Progenitor cell of endocrine pancreas (in vitro differentiated cells): Measurements from ENCODE around the gene NOMO2. TPM values are rescaled to one million over a fixed set of nuclear protein-coding genes. Genes with fewer than 3 reads are reported as not detected.
"Not testable (repeated sequence)": the region's sequence is repeated elsewhere in the genome, so short reads cannot be mapped to it uniquely, and the experiment has no call there.

ENCODE experiments used
- DNase-seq: peaks from one replicate; pipeline ENCODE4 v3.0.0; 2021; ENCODE audit warnings: low spot score; ENCODE audit not compliant: unreplicated experiment
- H3K27ac Mint-ChIP-seq: 2 replicates; pipeline ENCODE4 v1.8.0; 2021; ENCODE audit warnings: mild to moderate bottlenecking, moderate library complexity, mixed read lengths
- H3K27me3 Mint-ChIP-seq: 2 replicates; pipeline ENCODE4 v1.8.0; 2021; ENCODE audit warnings: mixed read lengths
- H3K36me3 Mint-ChIP-seq: 2 replicates; pipeline ENCODE4 v1.8.0; 2022; ENCODE audit warnings: mixed read lengths; ENCODE audit not compliant: insufficient read depth
- H3K4me1 Mint-ChIP-seq: 2 replicates; pipeline ENCODE4 v1.8.0; 2021; ENCODE audit warnings: low read depth, mixed read lengths
- H3K4me3 Mint-ChIP-seq: 2 replicates; pipeline ENCODE4 v1.8.0; 2021; ENCODE audit warnings: low read depth, mild to moderate bottlenecking, moderate library complexity, mixed read lengths
- H3K9me3 Mint-ChIP-seq: 2 replicates; pipeline ENCODE4 v1.8.0; 2021; ENCODE audit warnings: low read depth, mixed read lengths
- total RNA-seq: library from RNA; stranded (reverse); gene quantifications from 2 replicates; pipeline ENCODE4 v1.2.1, GENCODE V29; 2021
- TF ChIP-seq, protein P1 (sequence below): fragments of 200-600 bp; sonication (generic); IDR thresholded peaks from one replicate; pipeline ENCODE4 v1.5.0; 2021; ENCODE audit warnings: antibody characterized with exemption, mild to moderate bottlenecking; ENCODE audit not compliant: unreplicated experiment

Gene NOMO2
- total RNA-seq, 1 donor from 2014 or later: 116 TPM

DNA sequence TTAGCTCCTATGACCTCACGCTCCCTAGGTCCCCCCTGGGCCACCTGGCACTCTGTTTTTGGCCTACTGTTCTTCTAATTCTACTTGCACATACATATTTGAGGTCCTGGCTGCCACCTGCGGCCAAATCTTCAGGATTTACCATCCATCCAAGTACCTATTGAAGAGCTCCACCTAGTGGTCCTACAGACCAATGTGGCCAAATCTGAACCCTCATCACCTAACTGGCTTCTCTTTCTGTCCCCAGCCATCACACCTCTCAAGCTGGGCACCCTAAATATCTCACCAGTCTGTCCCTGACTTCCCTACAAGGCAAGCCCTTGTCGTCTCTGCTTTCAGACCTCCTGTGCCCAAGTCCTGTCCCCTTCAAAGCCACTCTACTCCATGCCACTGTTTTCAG, 24.9 kb downstream of the NOMO2 start:
- H3K27me3 Mint-ChIP-seq, DNase-seq, H3K9me3 Mint-ChIP-seq, H3K36me3 Mint-ChIP-seq, H3K27ac Mint-ChIP-seq, H3K4me1 Mint-ChIP-seq, H3K4me3 Mint-ChIP-seq: not testable (repeated sequence)
- TF ChIP-seq, protein P1, sequence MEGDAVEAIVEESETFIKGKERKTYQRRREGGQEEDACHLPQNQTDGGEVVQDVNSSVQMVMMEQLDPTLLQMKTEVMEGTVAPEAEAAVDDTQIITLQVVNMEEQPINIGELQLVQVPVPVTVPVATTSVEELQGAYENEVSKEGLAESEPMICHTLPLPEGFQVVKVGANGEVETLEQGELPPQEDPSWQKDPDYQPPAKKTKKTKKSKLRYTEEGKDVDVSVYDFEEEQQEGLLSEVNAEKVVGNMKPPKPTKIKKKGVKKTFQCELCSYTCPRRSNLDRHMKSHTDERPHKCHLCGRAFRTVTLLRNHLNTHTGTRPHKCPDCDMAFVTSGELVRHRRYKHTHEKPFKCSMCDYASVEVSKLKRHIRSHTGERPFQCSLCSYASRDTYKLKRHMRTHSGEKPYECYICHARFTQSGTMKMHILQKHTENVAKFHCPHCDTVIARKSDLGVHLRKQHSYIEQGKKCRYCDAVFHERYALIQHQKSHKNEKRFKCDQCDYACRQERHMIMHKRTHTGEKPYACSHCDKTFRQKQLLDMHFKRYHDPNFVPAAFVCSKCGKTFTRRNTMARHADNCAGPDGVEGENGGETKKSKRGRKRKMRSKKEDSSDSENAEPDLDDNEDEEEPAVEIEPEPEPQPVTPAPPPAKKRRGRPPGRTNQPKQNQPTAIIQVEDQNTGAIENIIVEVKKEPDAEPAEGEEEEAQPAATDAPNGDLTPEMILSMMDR: peak; percentile 42

DNA sequence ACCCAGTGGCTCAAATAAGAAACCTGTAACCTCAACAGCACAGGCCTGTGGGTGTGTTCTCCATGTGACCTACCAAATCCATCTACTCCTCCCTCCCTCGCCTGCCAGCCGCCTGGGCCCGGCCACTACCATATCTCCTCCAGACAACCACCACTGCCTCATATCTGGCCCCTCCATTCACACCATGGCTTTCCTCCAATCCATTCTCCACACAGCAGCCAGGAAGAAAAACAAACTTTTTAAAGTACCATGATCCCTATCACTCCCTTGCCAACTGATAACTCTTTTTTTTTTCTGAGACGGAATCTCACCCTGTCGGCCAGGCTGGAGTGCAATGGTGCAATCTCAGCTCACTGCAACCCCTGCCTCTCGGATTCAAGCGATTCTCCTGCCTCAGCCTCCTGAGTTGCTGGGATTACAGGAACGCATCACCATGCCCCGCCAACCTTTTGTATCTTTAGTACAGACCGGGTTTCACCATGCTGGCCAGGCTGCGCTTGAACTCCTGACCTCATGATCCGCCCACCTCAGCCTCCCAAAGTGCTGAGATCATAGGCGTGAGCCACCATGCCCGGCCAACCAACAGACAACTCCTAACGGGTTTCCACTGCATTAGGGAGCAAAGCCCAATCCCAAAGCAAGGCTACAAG, 26.3 kb downstream of the NOMO2 start:
- not testable (repeated sequence) for H3K27ac Mint-ChIP-seq, DNase-seq, H3K27me3 Mint-ChIP-seq, H3K4me3 Mint-ChIP-seq, H3K36me3 Mint-ChIP-seq, H3K4me1 Mint-ChIP-seq, H3K9me3 Mint-ChIP-seq

DNA sequence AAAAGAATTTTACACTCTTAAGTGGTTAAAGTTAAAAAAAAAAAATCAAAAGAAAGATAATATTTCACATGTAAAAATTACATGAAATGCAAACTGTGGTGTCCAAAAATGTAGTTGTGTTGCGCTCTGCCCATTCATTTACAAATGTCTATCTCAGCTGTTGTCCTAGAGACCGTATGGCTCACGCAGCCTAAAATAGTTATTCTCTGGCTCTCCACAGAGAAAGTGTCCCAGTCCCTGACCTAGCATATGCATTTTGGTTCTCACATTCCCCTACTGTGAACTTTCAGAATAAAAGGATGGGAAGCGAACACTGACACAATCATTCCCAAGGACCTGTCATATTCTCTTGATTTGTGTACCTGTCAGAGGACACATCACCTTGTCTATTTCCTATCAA, 27.6 kb downstream of the NOMO2 start:
- H3K27me3 Mint-ChIP-seq, H3K4me1 Mint-ChIP-seq, H3K4me3 Mint-ChIP-seq, H3K36me3 Mint-ChIP-seq, H3K27ac Mint-ChIP-seq, H3K9me3 Mint-ChIP-seq, DNase-seq: not testable (repeated sequence)

DNA sequence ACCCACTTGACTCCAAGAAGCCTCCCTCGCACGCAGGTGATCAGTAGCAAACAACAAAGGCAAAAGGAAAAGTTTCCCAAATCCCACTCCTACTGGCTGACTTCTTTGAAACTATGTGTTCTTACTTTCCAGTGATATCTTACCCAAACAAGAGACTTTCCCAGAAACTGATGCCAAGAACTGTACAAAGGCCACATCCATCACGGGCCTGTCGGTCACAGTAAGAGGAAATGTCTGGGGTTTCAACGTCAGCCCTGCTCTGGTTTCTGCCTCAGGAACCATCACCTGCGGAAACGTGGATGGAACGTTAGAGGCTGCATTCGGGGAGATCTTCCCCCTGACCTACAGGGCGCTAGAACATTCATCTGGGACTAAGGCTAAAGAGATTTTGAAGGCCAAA, 30.6 kb downstream of the NOMO2 start:
- not testable (repeated sequence) for H3K9me3 Mint-ChIP-seq, H3K36me3 Mint-ChIP-seq, H3K4me1 Mint-ChIP-seq, H3K27ac Mint-ChIP-seq, H3K27me3 Mint-ChIP-seq, DNase-seq, H3K4me3 Mint-ChIP-seq

DNA sequence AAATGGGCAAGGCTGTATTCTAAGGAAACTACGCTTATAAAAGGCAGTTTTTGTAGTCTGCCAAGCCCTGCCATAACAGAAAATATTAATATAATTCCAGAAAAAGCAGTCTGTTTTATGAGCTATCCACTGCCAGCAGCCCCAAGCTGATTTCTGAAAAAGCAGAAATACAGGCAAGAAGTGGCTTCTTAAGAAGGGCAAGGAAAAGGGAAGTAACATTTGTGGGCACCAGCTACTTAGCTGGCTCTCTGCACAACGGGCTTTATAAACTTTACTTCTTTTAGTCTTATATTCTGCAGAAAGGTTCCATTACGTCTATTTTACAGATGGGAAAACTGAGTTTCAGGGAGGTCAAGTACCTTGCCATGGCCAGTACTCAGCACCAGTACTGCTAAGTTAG, 31.6 kb downstream of the NOMO2 start:
- not testable (repeated sequence) for H3K36me3 Mint-ChIP-seq, H3K4me1 Mint-ChIP-seq, DNase-seq, H3K27ac Mint-ChIP-seq, H3K4me3 Mint-ChIP-seq, H3K9me3 Mint-ChIP-seq, H3K27me3 Mint-ChIP-seq

DNA sequence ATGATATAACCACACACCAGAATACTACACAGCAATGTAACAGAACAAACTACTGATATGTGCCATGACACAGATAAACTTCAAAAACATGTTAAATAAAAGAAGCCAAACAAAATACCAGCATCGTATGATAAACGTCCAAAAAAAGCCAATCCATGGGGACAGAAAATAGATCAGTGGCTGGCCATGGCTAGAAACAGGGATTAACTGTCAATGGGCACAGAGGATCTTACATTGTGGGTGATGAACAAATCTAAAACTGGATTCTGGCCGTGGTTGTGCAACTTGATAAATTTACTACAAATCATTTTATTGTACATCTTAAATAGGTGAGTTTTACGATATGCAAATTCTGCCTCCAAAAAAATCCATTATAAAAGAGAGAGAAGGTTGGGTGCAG, 35.4 kb downstream of the NOMO2 start:
- not testable (repeated sequence) for DNase-seq, H3K4me3 Mint-ChIP-seq, H3K9me3 Mint-ChIP-seq, H3K4me1 Mint-ChIP-seq, H3K36me3 Mint-ChIP-seq, H3K27me3 Mint-ChIP-seq, H3K27ac Mint-ChIP-seq

DNA sequence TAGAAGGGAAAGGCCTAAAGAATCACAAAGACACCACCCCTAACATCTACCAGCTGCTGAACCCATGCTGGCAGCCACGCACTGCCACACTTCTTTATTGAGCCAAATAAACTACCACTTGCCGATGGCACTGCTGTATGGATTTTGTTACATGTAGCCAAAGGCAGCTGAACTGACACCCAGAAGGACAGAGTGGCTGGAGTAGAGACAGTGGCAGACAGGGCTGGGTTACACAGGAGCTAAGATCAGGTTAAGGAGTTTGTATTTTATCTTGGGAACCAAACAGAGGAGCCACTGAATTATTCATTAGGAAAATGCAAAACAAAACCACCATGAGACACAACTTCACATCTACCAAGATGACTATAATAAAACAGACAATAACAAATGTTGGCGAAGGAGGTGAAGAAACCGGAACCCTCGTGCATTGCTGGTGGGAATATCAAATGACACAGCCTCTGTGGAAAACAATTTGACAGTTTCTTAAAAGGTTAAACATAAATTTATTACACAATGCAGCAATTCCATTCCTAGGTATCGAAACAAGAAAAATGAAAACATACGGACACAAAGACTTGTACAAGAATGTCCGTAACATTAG, 35.9 kb downstream of the NOMO2 start:
- H3K4me3 Mint-ChIP-seq, H3K4me1 Mint-ChIP-seq, DNase-seq, H3K36me3 Mint-ChIP-seq, H3K27me3 Mint-ChIP-seq, H3K9me3 Mint-ChIP-seq, H3K27ac Mint-ChIP-seq: not testable (repeated sequence)

DNA sequence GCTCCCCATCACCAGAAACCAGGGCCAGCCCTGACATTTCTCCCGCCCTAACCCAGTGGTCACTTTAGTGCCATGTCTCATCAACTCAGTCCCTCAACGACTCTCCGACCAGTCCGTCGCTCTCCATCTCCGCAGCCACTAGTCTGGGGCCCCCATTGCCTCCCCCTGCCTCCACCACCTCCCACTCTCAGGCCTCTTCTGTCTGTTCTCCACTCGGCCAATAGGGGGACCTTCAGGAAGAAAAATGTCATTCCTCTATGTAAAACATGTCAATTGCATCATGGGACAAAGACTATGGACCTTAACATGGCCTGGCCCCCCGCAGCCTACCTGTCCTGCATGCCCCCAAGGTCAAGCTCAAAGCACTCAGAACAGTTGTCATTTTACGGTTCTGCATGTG, 39.3 kb downstream of the NOMO2 start:
- H3K27me3 Mint-ChIP-seq, DNase-seq, H3K9me3 Mint-ChIP-seq, H3K36me3 Mint-ChIP-seq, H3K4me3 Mint-ChIP-seq, H3K27ac Mint-ChIP-seq, H3K4me1 Mint-ChIP-seq: not testable (repeated sequence)

DNA sequence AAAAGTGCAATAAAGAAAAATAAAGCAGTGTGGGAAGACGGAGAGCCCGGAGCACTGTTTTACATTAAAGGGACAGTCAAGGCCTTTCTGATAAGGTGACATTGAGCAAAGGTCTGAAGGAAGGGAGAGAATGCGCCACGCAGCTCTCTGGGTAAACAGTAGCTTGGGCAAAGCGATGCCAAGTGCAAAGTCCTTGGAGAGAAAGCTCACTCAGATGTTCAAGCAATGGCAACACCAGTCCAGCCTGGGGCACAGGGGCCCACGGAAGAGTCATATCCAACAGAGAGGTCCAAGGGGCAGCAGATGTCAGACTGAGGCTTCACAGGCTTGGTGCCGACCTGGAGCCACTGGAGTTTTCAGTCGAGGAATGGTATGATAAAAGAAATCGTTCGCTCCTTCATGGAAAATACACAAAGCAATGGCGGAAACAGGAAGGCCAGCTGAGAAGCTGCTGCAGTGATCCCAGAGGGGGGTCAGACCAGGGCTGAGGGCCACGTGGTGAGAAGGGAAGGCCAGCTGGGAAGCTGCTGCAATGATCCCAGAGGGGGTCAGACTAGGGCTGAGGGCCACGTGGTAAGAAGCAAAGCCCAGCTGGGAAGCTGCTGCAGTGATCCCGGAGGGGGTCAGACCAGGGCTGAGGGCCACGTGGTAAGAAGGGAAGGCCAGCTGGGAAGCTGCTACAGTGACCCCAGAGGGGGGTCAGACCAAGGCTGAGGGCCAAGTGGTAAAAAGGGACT, 40.3 kb downstream of the NOMO2 start:
- not testable (repeated sequence) for H3K36me3 Mint-ChIP-seq, H3K9me3 Mint-ChIP-seq, H3K4me3 Mint-ChIP-seq, H3K27ac Mint-ChIP-seq, H3K27me3 Mint-ChIP-seq, H3K4me1 Mint-ChIP-seq, DNase-seq

DNA sequence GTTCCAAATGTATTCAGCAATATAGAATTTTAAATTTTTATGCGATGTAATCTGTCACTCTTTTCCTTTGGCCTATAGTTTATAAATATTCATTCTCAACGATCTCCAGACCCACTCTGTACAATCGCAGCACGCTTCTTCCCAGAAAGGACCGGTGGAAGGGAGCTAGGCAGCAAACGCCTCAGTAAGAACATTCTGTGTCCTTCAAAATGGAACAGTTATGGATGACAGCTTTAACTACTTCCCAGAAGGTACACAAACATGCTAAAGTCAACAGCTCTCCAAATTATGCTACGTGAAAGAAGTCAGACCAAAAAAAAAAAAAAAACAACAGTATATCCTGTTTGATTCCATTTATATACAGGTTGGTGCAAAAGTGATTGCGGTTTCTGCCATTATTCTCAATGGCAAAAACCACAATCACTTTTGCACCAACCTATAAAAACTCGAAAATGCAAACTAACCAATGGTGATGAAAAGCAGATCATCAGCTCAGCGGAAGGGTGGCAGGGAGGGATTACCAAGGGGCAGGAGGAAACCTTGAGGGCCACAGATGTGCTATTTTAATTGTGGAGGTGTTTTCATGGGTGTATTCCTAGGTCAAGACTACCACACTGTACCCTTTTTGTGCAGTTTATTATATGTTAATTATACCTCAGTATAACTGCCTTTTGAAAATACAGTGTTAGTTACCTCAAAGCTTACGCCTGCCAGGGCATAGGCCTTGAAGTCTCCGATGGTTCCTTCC, 43.2 kb downstream of the NOMO2 start:
- DNase-seq, H3K4me3 Mint-ChIP-seq, H3K36me3 Mint-ChIP-seq, H3K27me3 Mint-ChIP-seq, H3K4me1 Mint-ChIP-seq, H3K27ac Mint-ChIP-seq, H3K9me3 Mint-ChIP-seq: not testable (repeated sequence)

DNA sequence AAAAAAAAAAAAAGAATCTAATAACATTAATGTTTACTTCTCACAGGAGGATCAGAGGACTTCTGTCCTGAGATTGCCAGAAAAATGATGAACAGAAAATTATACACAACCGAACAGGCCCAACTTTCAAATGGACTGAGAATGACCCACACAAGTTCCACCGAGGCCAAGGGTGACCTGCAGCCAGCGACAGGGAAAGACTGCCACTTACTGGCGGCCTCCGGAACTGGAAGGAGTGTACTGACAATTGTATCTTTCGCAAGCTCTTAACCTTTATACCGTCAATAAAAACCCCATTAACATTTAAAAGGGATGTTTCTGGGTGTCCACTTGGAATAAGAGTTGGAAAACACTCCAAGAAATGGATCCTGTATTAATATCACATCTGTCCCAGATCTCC, 63.5 kb downstream of the NOMO2 start:
- not testable (repeated sequence) for H3K27me3 Mint-ChIP-seq, H3K4me3 Mint-ChIP-seq, H3K9me3 Mint-ChIP-seq, DNase-seq, H3K27ac Mint-ChIP-seq, H3K4me1 Mint-ChIP-seq, H3K36me3 Mint-ChIP-seq

DNA sequence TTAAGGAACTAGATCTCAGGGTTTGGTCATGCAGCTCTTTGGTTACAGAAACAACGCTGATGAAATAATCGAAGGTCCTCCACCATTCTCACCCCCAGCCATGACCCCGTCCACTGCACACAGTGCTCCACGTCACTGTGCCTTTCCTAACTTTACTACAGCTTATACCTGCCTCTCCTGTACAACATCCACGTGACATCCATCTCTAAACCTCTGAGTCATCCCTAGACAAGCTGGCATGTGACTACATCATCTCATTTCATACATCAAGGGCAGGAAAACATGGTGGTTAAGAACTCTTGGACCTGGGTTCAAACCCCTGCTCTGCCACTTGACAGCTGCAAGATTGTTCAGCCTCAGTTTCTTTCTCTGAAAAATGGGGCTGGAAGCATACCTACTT, 64.9 kb downstream of the NOMO2 start:
- H3K27ac Mint-ChIP-seq, DNase-seq, H3K4me3 Mint-ChIP-seq, H3K36me3 Mint-ChIP-seq, H3K27me3 Mint-ChIP-seq, H3K4me1 Mint-ChIP-seq, H3K9me3 Mint-ChIP-seq: not testable (repeated sequence)
